Femur (tissue), 1 donor: ENCODE results near the gene EEA1.

Experiments
- DNase-seq: peaks from one replicate; pipeline ENCODE4 v3.0.0-alpha.2; 2017

EEA1 gene

GRCh38 chr12:92745856-92746550, 183.1 kb downstream of the EEA1 start:
- peak; percentile 93 for DNase-seq

- DNase-seq: no peak
Measured at GRCh38 chr12:92743026-92743425, 186.1 kb downstream of the EEA1 start.

GRCh38 chr12:92740411-92740810, 188.7 kb downstream of the EEA1 start:
- no peak for DNase-seq

- peak; percentile 28 for DNase-seq
Measured at GRCh38 chr12:92739113-92739512, 190.0 kb downstream of the EEA1 start.

- DNase-seq: no peak
Measured at GRCh38 chr12:92737855-92738850, 190.9 kb downstream of the EEA1 start.

- DNase-seq: no peak
Measured at GRCh38 chr12:92736605-92737004, 192.5 kb downstream of the EEA1 start.

- peak; percentile 50 for DNase-seq
Measured at GRCh38 chr12:92735131-92735721, 193.9 kb downstream of the EEA1 start.

- no peak for DNase-seq
Measured at GRCh38 chr12:92733661-92734060, 195.4 kb downstream of the EEA1 start.

- no peak for DNase-seq
Measured at GRCh38 chr12:92733181-92733580, 195.9 kb downstream of the EEA1 start.

GRCh38 chr12:92732716-92733115, 196.4 kb downstream of the EEA1 start:
- no peak for DNase-seq

GRCh38 chr12:92732216-92732615, 196.9 kb downstream of the EEA1 start:
- no peak for DNase-seq

- no peak for DNase-seq
Measured at GRCh38 chr12:92730758-92731157, 198.3 kb downstream of the EEA1 start.

GRCh38 chr12:92729773-92730305, 199.3 kb downstream of the EEA1 start:
- no peak for DNase-seq

- DNase-seq: no peak
Measured at GRCh38 chr12:92726850-92727249, 202.2 kb downstream of the EEA1 start.

GRCh38 chr12:92722897-92723296, 206.2 kb downstream of the EEA1 start:
- no peak for DNase-seq

- no peak for DNase-seq
Measured at GRCh38 chr12:92721656-92722055, 207.4 kb downstream of the EEA1 start.

- no peak for DNase-seq
Measured at GRCh38 chr12:92721130-92721529, 208.0 kb downstream of the EEA1 start.
